Body of pancreas (tissue), 4 donors: ENCODE data around the gene SPATS2L. TPM values are rescaled to one million over a fixed set of nuclear protein-coding genes. Genes with fewer than 3 reads are reported as not detected.

Experiments
- ATAC-seq: fragments of 150-250 bp; one replicate; pipeline ENCODE4 v1.9.1; 2016
- DNase-seq, 4 donors: peaks; one replicate each; pipeline ENCODE4 v3.0.0-alpha.2; 2019
- H3K27ac ChIP-seq, 4 donors: fragments of 200-600 bp; sonication (generic); 1 replicate in 3 of 4; 2 replicates in 1 of 4; pipeline versions ENCODE4 v1.5.1 to v1.6.1; 2016 to 2019; ENCODE audit warnings: mild to moderate bottlenecking in 1 of 4, mixed read lengths in 1 of 4, moderate library complexity in 1 of 4
- H3K27me3 ChIP-seq, 2 donors: fragments of 200-600 bp; sonication (generic); one replicate each; pipeline ENCODE4 v1.6.0; 2016; ENCODE audit warnings: mild to moderate bottlenecking in 1 of 2
- H3K36me3 ChIP-seq, 2 donors: fragments of 200-600 bp; sonication (generic); replicated peaks in 1 of 2; 2 replicates each; pipeline ENCODE4 v1.5.1; 2016; ENCODE audit warnings: low read depth in 2 of 2; ENCODE audit not compliant: insufficient read depth in 1 of 2
- H3K4me1 ChIP-seq: fragments of 200-600 bp; sonication (generic); one replicate; pipeline ENCODE4 v1.6.0; 2016
- H3K4me3 ChIP-seq, 2 donors: fragments of 200-600 bp; sonication (generic); 1 replicate in 1 of 2; 2 replicates in 1 of 2; pipeline ENCODE4 v1.5.1; 2016 to 2019
- H3K9me3 ChIP-seq, 3 donors: fragments of 200-600 bp; sonication (generic); 1 replicate in 2 of 3; 2 replicates in 1 of 3; pipeline ENCODE4 v1.5.1; 2016
- POLR2A ChIP-seq, 3 donors: fragments of 450-650 bp; IDR thresholded peaks; one replicate each; pipeline ENCODE4 v1.6.1; 2016; ENCODE audit warnings: antibody characterized with exemption in 3 of 3, mild to moderate bottlenecking in 2 of 3
- WGBS, 2 donors: methylation state at CpG; one replicate each; pipeline ENCODE4 v1.1.5; 2017; 5-methylcytosine and 5-hydroxymethylcytosine counted together
- intact Hi-C: fragments of 100-400 bp; cut with DNase I; formaldehyde crosslinking; loops from one replicate; pipeline ENCODE4 v1.15.1; 2023
- total RNA-seq, 2 donors: library from RNA; depleted of rRNA; stranded (reverse); fragments of >200 nt; gene quantifications; one replicate each; pipeline ENCODE4 v1.1.0, GENCODE V29; 2016
- TF ChIP-seq, protein P1 (sequence below), 7 experiments: fragments of 450-650 bp in 4 of 7; fragments of 200-600 bp in 3 of 7; sonication (generic) in 3 of 7; IDR thresholded peaks; one replicate each; pipeline ENCODE4 v1.5.1; 2016 to 2019; ENCODE audit warnings: antibody characterized with exemption in 7 of 7

SPATS2L gene
- total RNA-seq, 2 donors from 2014 or later: 39.2 to 49.8 TPM

DNA sequence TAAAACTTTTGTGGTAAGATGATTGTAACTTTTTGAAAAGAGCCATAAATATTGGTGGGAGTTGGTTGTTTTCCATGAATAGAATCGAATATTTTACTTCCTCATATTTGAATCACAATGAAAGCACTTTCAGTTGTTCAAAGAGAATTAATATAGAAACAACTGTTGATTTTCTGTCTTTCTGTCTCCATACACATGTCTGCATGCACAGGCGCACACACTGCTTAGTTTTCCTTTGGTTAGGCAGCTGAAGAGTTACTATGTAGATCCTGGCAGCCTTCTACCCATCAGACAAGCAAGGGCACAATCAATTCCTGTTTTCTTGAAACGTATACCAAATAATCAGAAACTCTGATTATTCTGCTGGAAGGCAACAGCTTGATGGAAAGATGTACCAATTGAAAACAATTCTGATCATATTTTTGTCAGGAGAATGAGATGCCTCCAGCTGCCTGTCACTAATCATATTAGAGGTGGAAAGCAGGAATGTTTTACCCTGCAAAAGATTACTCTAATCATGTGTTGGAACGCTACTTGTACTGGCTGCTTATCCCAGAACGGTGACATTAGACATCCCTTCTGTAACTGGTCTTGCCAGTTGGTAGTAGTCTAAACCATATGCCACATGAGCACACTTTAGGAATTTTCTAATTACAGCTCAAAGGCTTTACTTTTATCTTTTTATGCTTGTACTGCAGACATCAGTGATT, 24.0 kb downstream of the SPATS2L start:
- intact Hi-C loops: no loop called here
- TF ChIP-seq, protein P1, sequence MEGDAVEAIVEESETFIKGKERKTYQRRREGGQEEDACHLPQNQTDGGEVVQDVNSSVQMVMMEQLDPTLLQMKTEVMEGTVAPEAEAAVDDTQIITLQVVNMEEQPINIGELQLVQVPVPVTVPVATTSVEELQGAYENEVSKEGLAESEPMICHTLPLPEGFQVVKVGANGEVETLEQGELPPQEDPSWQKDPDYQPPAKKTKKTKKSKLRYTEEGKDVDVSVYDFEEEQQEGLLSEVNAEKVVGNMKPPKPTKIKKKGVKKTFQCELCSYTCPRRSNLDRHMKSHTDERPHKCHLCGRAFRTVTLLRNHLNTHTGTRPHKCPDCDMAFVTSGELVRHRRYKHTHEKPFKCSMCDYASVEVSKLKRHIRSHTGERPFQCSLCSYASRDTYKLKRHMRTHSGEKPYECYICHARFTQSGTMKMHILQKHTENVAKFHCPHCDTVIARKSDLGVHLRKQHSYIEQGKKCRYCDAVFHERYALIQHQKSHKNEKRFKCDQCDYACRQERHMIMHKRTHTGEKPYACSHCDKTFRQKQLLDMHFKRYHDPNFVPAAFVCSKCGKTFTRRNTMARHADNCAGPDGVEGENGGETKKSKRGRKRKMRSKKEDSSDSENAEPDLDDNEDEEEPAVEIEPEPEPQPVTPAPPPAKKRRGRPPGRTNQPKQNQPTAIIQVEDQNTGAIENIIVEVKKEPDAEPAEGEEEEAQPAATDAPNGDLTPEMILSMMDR (IDR thresholded peaks at IDR 0.05): no peak
- no peak for TF ChIP-seq POLR2A (IDR thresholded peaks at IDR 0.05)

DNA sequence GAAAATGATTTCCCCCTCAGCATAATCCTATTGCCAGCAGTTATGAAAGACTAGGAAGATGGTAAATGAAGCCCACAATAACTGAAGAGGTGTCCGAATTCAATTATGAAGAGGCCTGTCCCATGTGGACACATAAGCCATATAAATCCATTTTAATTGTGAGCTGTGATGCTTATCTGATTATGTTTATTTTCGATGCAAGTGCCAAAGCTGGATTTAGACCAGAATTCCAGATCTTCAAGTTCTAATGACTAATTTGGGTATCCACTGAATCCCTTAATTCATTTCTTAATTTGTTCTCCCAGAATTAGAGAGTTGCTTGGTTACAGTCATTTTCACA, 24.5 kb downstream of the SPATS2L start:
- 76 to 80% methylated on average over 2 of the region's 2 CpGs for WGBS, 2 donors

More for the DNA sequence above, 24.0 kb downstream of the SPATS2L start:
- WGBS, 2 donors: 45 to 50% methylated on average over 5 of the region's 5 CpGs
- ATAC-seq (no peak), DNase-seq (no peak)
- H3K4me3 ChIP-seq: no peak overlapping the region
- H3K27ac ChIP-seq: peak overlapping the region in 1 of 4 donors; percentile 36
- peaks cover 18% of the 10 kb centered on the region for H3K4me1 ChIP-seq
- H3K36me3 ChIP-seq: no peaks in the 10 kb centered on the region
- H3K9me3 ChIP-seq: no peaks in the 10 kb centered on the region
- no peaks in the 10 kb centered on the region for H3K27me3 ChIP-seq

DNA sequence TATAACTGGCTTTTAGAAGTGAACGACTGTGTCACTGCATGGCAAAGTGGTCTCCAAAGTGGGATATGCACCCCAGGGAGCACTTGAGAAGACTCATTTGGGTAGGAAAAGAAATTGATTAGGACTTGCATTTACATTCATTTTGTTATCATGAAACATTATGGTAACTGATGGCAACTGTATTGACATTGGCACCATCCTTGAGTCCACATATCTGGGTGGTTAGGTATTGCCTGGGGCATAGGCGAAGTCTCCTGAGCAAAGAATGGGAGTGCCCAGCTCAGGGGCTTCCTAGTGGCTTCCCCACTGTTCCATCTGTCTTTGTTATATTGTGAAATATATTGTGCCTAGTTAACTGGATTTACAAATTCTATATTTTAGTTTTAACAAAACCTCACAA, 29.2 kb downstream of the SPATS2L start:
- intact Hi-C loops: no loop called here
- TF ChIP-seq, protein P1 (IDR thresholded peaks at IDR 0.05): no peak
- peak overlapping the region in 3 of 4 donors; percentile 40 to 69 (median 45) for H3K27ac ChIP-seq
- H3K4me3 ChIP-seq: no peak overlapping the region
- no peaks in the 10 kb centered on the region for H3K27me3 ChIP-seq
- H3K36me3 ChIP-seq: no peaks in the 10 kb centered on the region
- WGBS, 2 donors: 40 to 48% methylated on average over 2 of the region's 2 CpGs
- H3K4me1 ChIP-seq: peaks cover 33% of the 10 kb centered on the region
- peak in 2 of 4 donors; percentile 16 to 35 for DNase-seq
- ATAC-seq: peak; percentile 84
- no peaks in the 10 kb centered on the region for H3K9me3 ChIP-seq

More for the DNA sequence above, 24.5 kb downstream of the SPATS2L start:
- TF ChIP-seq POLR2A (IDR thresholded peaks at IDR 0.05): no peak
- TF ChIP-seq, protein P1 (IDR thresholded peaks at IDR 0.05): no peak
- no peak overlapping the region for H3K27ac ChIP-seq
- intact Hi-C loops: no loop called here
- H3K9me3 ChIP-seq: no peaks in the 10 kb centered on the region
- no peaks in the 10 kb centered on the region for H3K27me3 ChIP-seq
- H3K36me3 ChIP-seq: no peaks in the 10 kb centered on the region
- no peak overlapping the region for H3K4me3 ChIP-seq
- no peak for ATAC-seq
- peaks cover 23% of the 10 kb centered on the region for H3K4me1 ChIP-seq
- no peak for DNase-seq

DNA sequence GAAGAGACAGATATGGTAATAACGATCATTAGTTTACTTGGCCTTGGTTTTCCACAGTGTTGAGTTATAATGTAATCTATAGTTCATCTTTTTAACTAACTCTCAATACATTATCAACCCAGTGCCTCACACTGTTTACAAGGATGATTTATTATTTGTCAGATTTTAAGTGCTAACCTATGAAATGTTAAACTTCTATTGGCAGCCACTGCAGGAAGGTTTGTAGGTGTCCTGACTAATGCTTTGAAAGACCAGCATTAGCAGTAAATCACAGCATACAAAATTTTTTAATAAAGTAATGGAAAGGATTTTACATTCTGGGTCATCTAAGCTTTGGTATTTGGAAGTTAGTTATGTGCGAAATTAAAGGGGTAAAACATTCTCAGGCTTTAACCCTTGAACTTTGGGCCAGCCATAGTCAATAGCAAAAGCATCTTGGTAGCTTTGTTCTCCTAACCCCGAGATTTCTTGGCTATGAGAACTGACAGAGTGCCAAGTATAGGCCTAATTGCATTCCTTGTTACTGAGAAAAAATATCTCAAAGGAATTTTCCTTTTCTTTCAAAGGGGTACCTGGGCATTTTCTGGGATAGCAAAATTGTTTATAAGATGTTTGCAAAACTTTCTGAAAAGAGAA, 30.6 kb downstream of the SPATS2L start:
- Histone ChIP-seq H3K27ac (peak overlapping the region in 2 of 4 donors; percentile 1 to 43), H3K4me3 (no peak overlapping the region), H3K27me3 (no peaks in the 10 kb centered on the region), H3K36me3 (no peaks in the 10 kb centered on the region), H3K9me3 (no peaks in the 10 kb centered on the region), H3K4me1 (peaks cover 29% of the 10 kb centered on the region)
- DNase-seq (no peak), ATAC-seq (no peak)
- no peak for TF ChIP-seq POLR2A (IDR thresholded peaks at IDR 0.05)
- TF ChIP-seq, protein P1 (IDR thresholded peaks at IDR 0.05): no peak
- 13 to 42% methylated on average over 3 of the region's 3 CpGs for WGBS, 2 donors
- intact Hi-C loops: no loop called here
